GM12878 (cell line): Measurements from ENCODE around the gene PKP4.

Experiments
- CEBPZ ChIP-seq: fragments of 150-350 bp; IDR thresholded peaks from 2 replicates; pipeline ENCODE4 v1.6.1; 2016; ENCODE audit warnings: low read depth, low read length
- HDAC6 ChIP-seq: fragments of 200-600 bp; sonication (generic); IDR thresholded peaks from one replicate; pipeline ENCODE4 v1.8.0; 2017; ENCODE audit warnings: antibody characterized with exemption; ENCODE audit not compliant: unreplicated experiment
- MAX ChIP-seq: IDR thresholded peaks from 2 replicates; pipeline ENCODE4 v1.6.1; 2012; ENCODE audit warnings: low read depth, low read length, improper control_type of control experiment
- NFYB ChIP-seq: IDR thresholded peaks from 2 replicates; pipeline ENCODE4 v1.6.1; 2011; ENCODE audit warnings: low read depth, mild to moderate bottlenecking, low read length, improper control_type of control experiment, moderate library complexity; ENCODE audit not compliant: insufficient read depth
- POLR2A ChIP-seq: IDR thresholded peaks from 2 replicates; pipeline ENCODE4 v1.6.1; 2011; ENCODE audit warnings: low read depth, mild to moderate bottlenecking, low read length
- POLR2AphosphoS5 ChIP-seq: IDR thresholded peaks from 2 replicates; pipeline ENCODE4 v1.6.1; 2011; ENCODE audit warnings: mild to moderate bottlenecking, low read length, inconsistent platforms
- RAD21 ChIP-seq: IDR thresholded peaks from 2 replicates; pipeline ENCODE4 v1.6.1; 2011; ENCODE audit warnings: mild to moderate bottlenecking, low read depth, low read length, moderate library complexity; ENCODE audit not compliant: insufficient read depth
- RAD51 ChIP-seq: fragments of 450-650 bp; IDR thresholded peaks from 2 replicates; pipeline ENCODE4 v1.6.1; 2016; ENCODE audit warnings: moderate library complexity, mild to moderate bottlenecking, inconsistent platforms
- SUPT20H ChIP-seq: IDR thresholded peaks from 2 replicates; pipeline ENCODE4 v1.6.1; 2011; ENCODE audit warnings: low read depth, mild to moderate bottlenecking, low read length, moderate library complexity, borderline replicate concordance; ENCODE audit not compliant: control insufficient read depth
- YY1 ChIP-seq: IDR thresholded peaks from 2 replicates; pipeline ENCODE4 v1.6.1; 2011; ENCODE audit warnings: low read depth, mild to moderate bottlenecking, low read length
- TF ChIP-seq, protein P1 (sequence below), 3 experiments: IDR thresholded peaks in 2 of 3; conservative IDR thresholded peaks in 1 of 3; 2 replicates each; pipeline ENCODE4 v1.5.1; 2011; ENCODE audit warnings: low read depth in 3 of 3, low read length in 3 of 3, mild to moderate bottlenecking in 3 of 3, control low read depth in 2 of 3, moderate library complexity in 2 of 3, inconsistent platforms in 1 of 3, mixed read lengths in 1 of 3; ENCODE audit not compliant: control insufficient read depth in 2 of 3, insufficient read depth in 1 of 3; ENCODE audit errors: extremely low read depth in 1 of 3

DNA sequence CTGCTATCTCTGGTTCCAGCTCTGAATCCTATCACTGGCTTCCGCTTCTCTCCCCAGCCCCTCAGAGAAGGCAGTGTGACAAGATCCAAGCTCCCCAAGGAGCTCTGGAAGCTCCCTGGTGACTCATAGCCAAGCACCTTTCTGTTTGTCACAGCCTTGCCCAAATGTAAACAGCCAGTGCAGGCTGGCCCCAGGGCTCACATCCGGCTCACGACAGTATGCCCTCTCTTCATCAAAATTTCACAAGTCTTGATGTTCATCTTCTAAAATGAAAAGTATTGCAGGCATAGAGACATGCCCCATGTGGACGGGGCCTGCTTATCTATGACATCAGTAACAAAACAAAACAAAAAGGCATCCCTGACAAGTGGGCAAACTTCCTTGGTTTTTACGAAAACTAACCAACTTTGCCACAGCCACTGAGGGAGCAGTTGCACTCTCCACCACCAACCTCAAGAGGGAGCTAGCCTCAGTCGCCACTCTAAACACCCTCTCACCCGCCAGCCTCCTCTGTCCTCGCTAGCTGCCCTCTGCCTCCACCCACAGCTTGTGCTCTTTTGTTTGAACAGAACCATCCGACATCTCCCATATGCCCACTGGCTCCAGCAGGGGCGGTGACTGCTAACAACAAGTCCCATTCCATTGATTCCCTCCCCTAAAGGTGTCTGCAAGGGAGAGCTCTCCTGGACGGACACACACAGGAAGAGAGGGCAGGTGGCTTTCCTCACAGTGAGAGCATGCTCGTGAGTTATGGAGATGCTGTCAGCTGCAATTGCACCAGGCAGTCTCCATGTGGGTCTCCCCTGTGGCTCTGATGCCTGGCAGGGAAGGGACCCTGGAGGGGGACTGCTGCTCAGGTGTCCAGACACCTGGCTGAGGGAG lies 267.4 kb downstream of the PKP4 start:
- TF ChIP-seq, protein P1, sequence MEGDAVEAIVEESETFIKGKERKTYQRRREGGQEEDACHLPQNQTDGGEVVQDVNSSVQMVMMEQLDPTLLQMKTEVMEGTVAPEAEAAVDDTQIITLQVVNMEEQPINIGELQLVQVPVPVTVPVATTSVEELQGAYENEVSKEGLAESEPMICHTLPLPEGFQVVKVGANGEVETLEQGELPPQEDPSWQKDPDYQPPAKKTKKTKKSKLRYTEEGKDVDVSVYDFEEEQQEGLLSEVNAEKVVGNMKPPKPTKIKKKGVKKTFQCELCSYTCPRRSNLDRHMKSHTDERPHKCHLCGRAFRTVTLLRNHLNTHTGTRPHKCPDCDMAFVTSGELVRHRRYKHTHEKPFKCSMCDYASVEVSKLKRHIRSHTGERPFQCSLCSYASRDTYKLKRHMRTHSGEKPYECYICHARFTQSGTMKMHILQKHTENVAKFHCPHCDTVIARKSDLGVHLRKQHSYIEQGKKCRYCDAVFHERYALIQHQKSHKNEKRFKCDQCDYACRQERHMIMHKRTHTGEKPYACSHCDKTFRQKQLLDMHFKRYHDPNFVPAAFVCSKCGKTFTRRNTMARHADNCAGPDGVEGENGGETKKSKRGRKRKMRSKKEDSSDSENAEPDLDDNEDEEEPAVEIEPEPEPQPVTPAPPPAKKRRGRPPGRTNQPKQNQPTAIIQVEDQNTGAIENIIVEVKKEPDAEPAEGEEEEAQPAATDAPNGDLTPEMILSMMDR (IDR thresholded peaks at IDR 0.05 in 2 of 3, conservative IDR thresholded peaks at IDR 0.05 in 1 of 3; ENCODE audit: control insufficient read depth in 2 of 3, extremely low read depth in 1 of 3, insufficient read depth in 1 of 3, low read depth in 3 of 3, low read length in 3 of 3): peak in 2 of 3 experiments; percentile 32 to 43; a peak in 4 of 6 replicates
- TF ChIP-seq NFYB (no peak), CEBPZ (no peak), MAX (no peak), SUPT20H (no peak), POLR2A (no peak), POLR2AphosphoS5 (no peak), YY1 (no peak), RAD21 (no peak), HDAC6 (no peak), RAD51 (no peak)
